Endodermal cell (in vitro differentiated cells): ENCODE data around the gene UBXN1. TPM values are rescaled to one million over a fixed set of nuclear protein-coding genes. Genes with fewer than 3 reads are reported as not detected.
"Not testable (repeated sequence)": the region's sequence is repeated elsewhere in the genome, so short reads cannot be mapped to it uniquely, and the experiment has no call there.

ENCODE experiments used
- DNase-seq: peaks from one replicate; pipeline ENCODE4 v3.0.0-alpha.2; 2017
- H3K27ac ChIP-seq: 2 replicates; pipeline ENCODE4 v1.5.1; 2013; ENCODE audit warnings: mild to moderate bottlenecking, low read depth, low read length, moderate library complexity
- H3K27me3 ChIP-seq: 2 replicates; pipeline ENCODE4 v1.6.1; 2013; ENCODE audit warnings: mild to moderate bottlenecking, low read length, moderate library complexity; ENCODE audit not compliant: insufficient read depth, control insufficient read depth, poor library complexity, severe bottlenecking
- H3K36me3 ChIP-seq: 2 replicates; pipeline ENCODE4 v1.7.0; 2013; ENCODE audit warnings: mild to moderate bottlenecking, low read length, moderate library complexity; ENCODE audit not compliant: control insufficient read depth, insufficient read depth
- H3K4me1 ChIP-seq: one replicate; pipeline ENCODE4 v1.7.0; 2013; ENCODE audit warnings: low read length; ENCODE audit not compliant: control insufficient read depth, insufficient read depth
- H3K4me3 ChIP-seq: 2 replicates; pipeline ENCODE4 v1.5.1; 2013; ENCODE audit warnings: mild to moderate bottlenecking, low read length, moderate library complexity
- H3K9ac ChIP-seq: 2 replicates; pipeline ENCODE4 v1.6.1; 2013; ENCODE audit warnings: mild to moderate bottlenecking, low read length, moderate library complexity; ENCODE audit not compliant: poor library complexity, severe bottlenecking; ENCODE audit errors: extremely low read depth
- H3K9me3 ChIP-seq: 2 replicates; pipeline ENCODE4 v1.6.1; 2013; ENCODE audit warnings: mild to moderate bottlenecking, low read length, moderate library complexity; ENCODE audit not compliant: control insufficient read depth
- H3K27ac Mint-ChIP-seq: 2 replicates; pipeline ENCODE4 v1.8.0; 2020; ENCODE audit warnings: mixed read lengths
- H3K27me3 Mint-ChIP-seq: 2 replicates; pipeline ENCODE4 v1.8.0; 2021; ENCODE audit warnings: mild to moderate bottlenecking, mixed read lengths; ENCODE audit not compliant: insufficient read depth
- H3K36me3 Mint-ChIP-seq: 2 replicates; pipeline ENCODE4 v1.8.0; 2020; ENCODE audit warnings: low read depth, mixed read lengths
- H3K4me1 Mint-ChIP-seq: 2 replicates; pipeline ENCODE4 v1.8.0; 2020; ENCODE audit warnings: mixed read lengths
- H3K4me3 Mint-ChIP-seq: 2 replicates; pipeline ENCODE4 v1.8.0; 2020; ENCODE audit warnings: mild to moderate bottlenecking, moderate library complexity, mixed read lengths
- H3K9me3 Mint-ChIP-seq: 2 replicates; pipeline ENCODE4 v1.8.0; 2020; ENCODE audit warnings: mild to moderate bottlenecking, mixed read lengths
- CTCF ChIP-seq: fragments of 200-600 bp; sonication (generic); conservative IDR thresholded peaks from 2 replicates; pipeline ENCODE4 v1.5.0; 2021; ENCODE audit warnings: antibody characterized with exemption, mild to moderate bottlenecking
- WGBS, 2 experiments: methylation state at CpG; one replicate each; pipeline versions ENCODE4 v1.1.5 to v1.1.7; 2013; ENCODE audit warnings: missing lambda C conversion rate in 2 of 2, mixed read lengths in 1 of 2; ENCODE audit not compliant: insufficient coverage in 1 of 2, insufficient read length in 1 of 2; 5-methylcytosine and 5-hydroxymethylcytosine counted together
- total RNA-seq, 2 donors: library from RNA; stranded (reverse); fragmentation: NEBNext Ultra II Directional in 1 of 2; extraction: Animal tissue kit (Norgen Biotek cat#: 25700) in 1 of 2; gene quantifications; 2 replicates in 1 of 2; 3 replicates in 1 of 2; pipeline ENCODE4 v1.2.1, GENCODE V29; 2021

The UBXN1 gene
- total RNA-seq, 2 donors from 2014 or later: 89.3 to 96.6 TPM

- H3K27ac ChIP-seq: no peak overlapping the region
- TF ChIP-seq CTCF: peak; percentile 92
- H3K4me1 ChIP-seq: no peaks in the 10 kb centered on the region
- H3K9me3 Mint-ChIP-seq: no peaks in the 10 kb centered on the region
- peaks cover 54% of the 10 kb centered on the region for H3K36me3 Mint-ChIP-seq
- peak; percentile 93 for DNase-seq
- H3K27ac Mint-ChIP-seq: peak overlapping the region; percentile 76
- no peak overlapping the region for H3K9ac ChIP-seq
- no peak overlapping the region for H3K4me3 ChIP-seq
- no peaks in the 10 kb centered on the region for H3K4me1 Mint-ChIP-seq
- WGBS, 2 experiments: 81 to 82% methylated on average over 12 to 14 of the region's 14 CpGs
- H3K27me3 ChIP-seq: no peaks in the 10 kb centered on the region
- H3K36me3 ChIP-seq: peaks cover 46% of the 10 kb centered on the region
- no peaks in the 10 kb centered on the region for H3K9me3 ChIP-seq
- H3K4me3 Mint-ChIP-seq: no peak overlapping the region
- no peaks in the 10 kb centered on the region for H3K27me3 Mint-ChIP-seq
Observed at GRCh38 chr11:62694455-62695167, 15.7 kb upstream of the UBXN1 start.

DNA sequence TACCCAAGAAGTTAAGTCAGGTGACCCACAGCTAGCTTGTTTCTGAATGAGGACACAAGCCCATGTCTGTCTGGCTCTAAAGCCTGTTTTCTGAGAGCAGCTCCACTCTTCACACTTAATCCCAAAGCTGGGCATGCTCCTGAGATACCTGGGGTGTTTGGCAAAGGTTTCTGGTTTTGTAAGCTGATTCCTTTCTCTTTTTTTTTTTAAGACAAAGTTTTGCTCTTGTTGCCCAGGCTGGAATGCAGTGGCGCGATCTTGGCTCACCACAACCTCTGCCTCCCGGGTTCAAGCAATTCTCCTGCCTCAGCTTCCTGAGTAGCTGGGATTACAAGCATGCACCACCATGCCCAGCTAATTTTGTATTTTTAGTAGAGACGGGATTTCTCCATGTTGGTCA is 14.8 kb upstream of the UBXN1 start:
- H3K36me3 Mint-ChIP-seq: peaks cover 50% of the 10 kb centered on the region
- WGBS, 2 experiments: 97% methylated on average over 1 of the region's 4 CpGs; no CpG with 5 or more reads in 1 of the 2 experiments
- not testable (repeated sequence) for H3K4me1 Mint-ChIP-seq

DNA sequence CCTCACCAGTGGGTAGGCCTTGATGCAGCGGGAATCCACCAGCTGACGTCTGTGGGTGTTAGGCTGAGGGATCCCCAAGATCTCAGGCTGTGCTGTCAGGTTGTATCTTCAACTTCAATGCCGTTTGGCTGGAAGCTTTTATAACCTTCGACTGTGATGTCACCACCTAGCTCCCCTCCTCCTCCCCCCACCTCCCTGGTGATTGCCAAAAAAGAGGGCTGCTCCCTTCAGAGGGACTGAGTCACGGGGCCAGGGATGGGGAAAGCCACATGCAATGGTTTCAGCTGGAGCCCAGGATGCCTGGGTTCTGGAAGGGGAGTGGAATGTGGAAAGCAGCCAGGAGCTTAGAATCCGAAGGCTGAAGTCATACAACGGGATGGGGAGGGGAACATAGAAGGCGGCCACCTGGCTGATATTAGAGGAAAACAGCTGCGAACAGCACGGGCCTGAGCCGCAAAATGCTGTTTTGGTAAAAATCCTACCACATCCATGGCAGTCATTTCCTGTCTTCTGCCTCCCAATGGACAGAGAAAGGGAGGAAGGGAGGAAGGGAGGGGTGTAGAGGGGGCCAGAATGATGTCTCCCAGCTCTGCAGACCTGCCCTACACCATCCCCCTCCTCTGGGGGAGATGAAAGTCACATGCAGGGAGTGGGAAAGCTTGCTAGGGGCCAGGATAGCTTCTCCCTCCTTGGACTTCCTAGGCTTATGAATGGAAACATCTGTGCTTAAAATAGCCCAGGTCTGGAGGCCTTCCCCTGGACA is 10.7 kb upstream of the UBXN1 start, which contains the start of gene LRRN4CL:
Gene LRRN4CL (minus strand): TSS at position 110 of the 763 bp plus-strand sequence. CDS start 1,022 bp downstream, outside the sequence.
- Mint-ChIP-seq H3K36me3 (peaks cover 36% of the 10 kb centered on the region), H3K4me3 (peak within 1 kb of the TSS; percentile 13), H3K27me3 (peaks cover 8% of the 10 kb centered on the region), H3K27ac (peak within 1 kb of the TSS; percentile 36), H3K4me1 (peaks cover 5% of the 10 kb centered on the region), H3K9me3 (no peaks in the 10 kb centered on the region)
- 92 to 95% methylated on average over 4 to 11 of the region's 11 CpGs for WGBS, 2 experiments
- Histone ChIP-seq H3K36me3 (peaks cover 37% of the 10 kb centered on the region), H3K27me3 (no peaks in the 10 kb centered on the region), H3K4me1 (no peaks in the 10 kb centered on the region), H3K4me3 (no peak within 1 kb of the TSS), H3K27ac (peak within 1 kb of the TSS; percentile 24), H3K9ac (no peak within 1 kb of the TSS), H3K9me3 (no peaks in the 10 kb centered on the region)
- no peak for DNase-seq
- no peak for TF ChIP-seq CTCF

More for the DNA sequence above, 14.8 kb upstream of the UBXN1 start:
- H3K9me3 Mint-ChIP-seq, H3K9ac ChIP-seq, H3K27ac ChIP-seq, H3K4me1 ChIP-seq, H3K27ac Mint-ChIP-seq, H3K27me3 ChIP-seq, H3K9me3 ChIP-seq, H3K4me3 ChIP-seq, H3K4me3 Mint-ChIP-seq, DNase-seq, H3K27me3 Mint-ChIP-seq: not testable (repeated sequence)
- H3K36me3 ChIP-seq: peaks cover 42% of the 10 kb centered on the region
